HG02981 (cell line): ENCODE measurements around the gene APBA2.
"Not testable (repeated sequence)": the region's sequence is repeated elsewhere in the genome, so short reads cannot be mapped to it uniquely, and the experiment has no call there.

Experiments used
- ATAC-seq: cut with Tn5 transposase; IDR thresholded peaks from one replicate; pipeline ENCODE4 v1.9.1; 2021; ENCODE audit warnings: mild to moderate bottlenecking, moderate library complexity; ENCODE audit not compliant: unreplicated experiment

The APBA2 gene

DNA sequence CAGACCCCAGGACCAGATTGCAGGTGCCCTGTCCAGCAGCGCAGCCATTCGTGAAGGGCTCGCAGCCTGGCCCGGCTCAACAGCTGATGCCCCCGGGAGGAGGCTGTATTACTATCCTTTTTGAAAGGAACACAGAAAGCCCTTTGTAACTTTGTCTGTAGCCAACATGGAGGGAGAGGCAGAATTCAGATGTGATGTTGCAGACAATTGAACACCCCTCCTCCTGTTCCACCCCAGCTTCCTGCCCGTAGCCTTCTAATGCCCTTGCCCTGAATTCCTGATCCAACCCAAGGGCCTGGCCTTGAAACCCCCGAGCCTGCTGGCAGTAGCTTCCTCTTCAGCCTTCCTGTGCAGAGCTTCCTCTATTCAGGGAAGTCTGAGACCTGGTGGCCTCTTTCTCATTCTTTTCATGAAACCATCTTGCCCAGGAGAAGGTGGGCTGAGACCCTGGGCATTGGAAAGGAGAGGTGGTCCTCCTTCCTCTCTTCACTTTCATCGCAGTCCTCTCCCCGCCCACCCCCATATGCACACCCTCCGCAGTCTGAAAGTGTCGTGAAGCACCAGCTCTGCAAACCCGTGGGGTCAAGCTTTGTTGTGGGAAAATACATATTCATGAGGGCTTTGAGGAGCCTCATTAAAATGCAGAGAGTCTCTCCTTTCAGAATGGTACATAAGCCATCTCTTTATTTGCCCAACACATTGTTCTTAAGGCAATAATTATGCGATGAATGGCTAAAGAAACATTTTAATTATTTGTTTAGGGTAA is 109.2 kb downstream of the APBA2 start:
- ATAC-seq: no peak

GRCh38 chr15:28995705-28996104 is 109.9 kb downstream of the APBA2 start:
- ATAC-seq: no peak

GRCh38 chr15:28996289-28996688 is 110.5 kb downstream of the APBA2 start:
- no peak for ATAC-seq

GRCh38 chr15:28996953-28997352 is 111.2 kb downstream of the APBA2 start:
- no peak for ATAC-seq

GRCh38 chr15:28997791-28998190 is 112.0 kb downstream of the APBA2 start:
- ATAC-seq: no peak

- ATAC-seq: no peak
Measured at GRCh38 chr15:28998511-28998910, 112.7 kb downstream of the APBA2 start.

- no peak for ATAC-seq
Measured at GRCh38 chr15:29003191-29003839, 117.5 kb downstream of the APBA2 start.

DNA sequence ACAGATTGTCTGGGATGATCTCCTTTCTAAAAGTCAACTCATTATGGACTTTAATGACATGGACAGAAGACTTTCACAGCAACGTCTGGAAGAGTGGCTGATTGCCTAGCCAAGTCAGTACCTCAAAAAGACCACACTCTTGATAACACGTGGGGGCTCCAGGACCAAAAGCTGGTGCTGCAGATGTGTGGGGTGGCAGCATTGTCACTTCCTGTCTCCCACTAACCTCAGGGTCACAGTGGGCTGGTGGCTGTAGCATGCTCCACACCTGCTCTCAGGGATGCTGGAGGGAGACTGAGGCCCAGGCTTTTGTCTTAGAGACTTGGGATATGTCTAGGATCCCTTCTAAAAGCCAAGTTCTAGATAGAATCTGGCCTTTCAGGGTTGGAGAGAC is 118.1 kb downstream of the APBA2 start:
- ATAC-seq: no peak

- no peak for ATAC-seq
Measured at GRCh38 chr15:29005931-29006330, 120.2 kb downstream of the APBA2 start.

- no peak for ATAC-seq
Measured at GRCh38 chr15:29008846-29009245, 123.1 kb downstream of the APBA2 start.

GRCh38 chr15:29012097-29012496 is 126.3 kb downstream of the APBA2 start:
- ATAC-seq: no peak

DNA sequence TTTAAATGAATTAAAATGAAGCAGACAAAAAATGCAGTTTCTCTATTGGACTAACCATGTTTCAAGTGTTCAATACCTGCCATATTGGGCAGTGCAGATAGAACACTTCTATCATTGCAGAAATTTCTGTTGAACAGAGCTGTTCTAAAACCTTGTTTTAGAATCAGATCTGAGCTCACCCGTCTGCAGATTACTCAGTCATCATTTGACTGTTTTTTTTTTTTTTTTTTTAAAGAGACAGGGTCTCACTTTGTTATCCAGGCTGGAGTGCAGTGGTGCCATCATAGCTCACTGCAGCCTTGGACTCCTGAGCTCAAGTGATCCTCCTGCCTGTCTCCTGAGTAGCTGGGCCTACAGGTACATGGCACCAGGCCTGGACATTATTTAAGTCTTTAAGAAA is 128.7 kb downstream of the APBA2 start:
- no peak for ATAC-seq

GRCh38 chr15:29016518-29016917 is 130.7 kb downstream of the APBA2 start:
- no peak for ATAC-seq

- ATAC-seq: no peak
Measured at GRCh38 chr15:29018120-29018805, 132.5 kb downstream of the APBA2 start.

- ATAC-seq: no peak
Measured at GRCh38 chr15:29018995-29019976, 133.5 kb downstream of the APBA2 start.

DNA sequence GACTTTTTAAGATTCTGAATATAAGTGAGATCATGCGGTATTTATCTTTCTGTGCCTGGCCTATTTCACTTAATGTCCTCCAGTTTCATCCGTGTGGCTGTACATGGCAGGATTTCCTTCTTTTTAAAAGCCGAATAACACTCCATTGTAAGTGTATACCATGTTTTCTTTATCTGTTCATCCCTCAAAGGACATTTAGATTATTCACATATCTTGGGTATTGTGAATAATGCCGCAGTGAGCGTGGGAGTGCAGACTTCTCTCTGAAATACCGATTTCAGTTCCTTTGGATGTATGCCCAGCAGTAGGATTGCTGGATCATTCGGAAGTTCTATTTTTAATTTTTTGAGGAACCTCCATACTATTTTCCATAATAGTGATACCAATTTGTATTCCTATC is 136.1 kb downstream of the APBA2 start:
- ATAC-seq: no peak

DNA sequence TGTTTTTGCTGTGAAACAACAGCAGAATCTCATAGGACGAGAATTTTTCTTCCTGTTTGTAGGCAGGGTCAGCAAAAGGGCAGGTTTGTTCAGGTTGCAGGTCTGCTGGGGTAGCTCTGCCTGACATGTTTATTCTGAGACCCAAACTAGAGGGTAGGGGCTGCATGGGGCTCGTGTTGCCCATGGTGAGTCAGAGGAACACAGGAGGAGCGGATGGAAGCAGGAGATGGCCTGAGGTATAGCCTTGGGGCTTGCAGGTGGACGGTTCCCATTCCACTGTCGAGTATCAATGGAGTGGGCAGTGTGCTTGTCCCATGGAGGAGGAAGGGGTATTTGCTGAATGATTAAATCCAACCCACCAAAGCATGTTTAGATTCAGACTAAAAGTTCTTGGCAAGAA is 138.9 kb downstream of the APBA2 start:
- no peak for ATAC-seq

DNA sequence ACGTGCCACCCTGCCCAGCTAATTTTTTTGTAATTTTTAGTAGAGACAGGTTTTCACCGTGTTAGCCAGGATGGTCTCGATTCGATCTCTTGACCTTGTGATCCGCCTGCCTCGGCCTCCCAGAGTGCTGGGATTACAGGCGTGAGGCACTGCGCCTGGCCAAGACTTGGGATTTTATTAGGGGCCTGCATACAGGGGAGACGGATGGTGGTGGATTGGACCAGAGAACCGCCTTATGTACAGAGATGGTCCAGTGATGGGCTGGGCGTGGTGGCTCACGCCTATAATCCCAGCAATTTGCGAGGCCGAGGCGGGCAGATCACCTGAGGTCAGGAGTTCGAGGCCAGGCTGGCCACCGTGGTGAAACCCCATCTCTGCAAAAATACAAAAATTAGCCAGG is 139.6 kb downstream of the APBA2 start:
- ATAC-seq: not testable (repeated sequence)

- ATAC-seq: not testable (repeated sequence)
Measured at GRCh38 chr15:29028158-29028557, 142.4 kb downstream of the APBA2 start.

GRCh38 chr15:29029651-29030195 is 143.9 kb downstream of the APBA2 start:
- no peak for ATAC-seq
